ENCODE data around the gene KLHL30.

The KLHL30 gene

DNA sequence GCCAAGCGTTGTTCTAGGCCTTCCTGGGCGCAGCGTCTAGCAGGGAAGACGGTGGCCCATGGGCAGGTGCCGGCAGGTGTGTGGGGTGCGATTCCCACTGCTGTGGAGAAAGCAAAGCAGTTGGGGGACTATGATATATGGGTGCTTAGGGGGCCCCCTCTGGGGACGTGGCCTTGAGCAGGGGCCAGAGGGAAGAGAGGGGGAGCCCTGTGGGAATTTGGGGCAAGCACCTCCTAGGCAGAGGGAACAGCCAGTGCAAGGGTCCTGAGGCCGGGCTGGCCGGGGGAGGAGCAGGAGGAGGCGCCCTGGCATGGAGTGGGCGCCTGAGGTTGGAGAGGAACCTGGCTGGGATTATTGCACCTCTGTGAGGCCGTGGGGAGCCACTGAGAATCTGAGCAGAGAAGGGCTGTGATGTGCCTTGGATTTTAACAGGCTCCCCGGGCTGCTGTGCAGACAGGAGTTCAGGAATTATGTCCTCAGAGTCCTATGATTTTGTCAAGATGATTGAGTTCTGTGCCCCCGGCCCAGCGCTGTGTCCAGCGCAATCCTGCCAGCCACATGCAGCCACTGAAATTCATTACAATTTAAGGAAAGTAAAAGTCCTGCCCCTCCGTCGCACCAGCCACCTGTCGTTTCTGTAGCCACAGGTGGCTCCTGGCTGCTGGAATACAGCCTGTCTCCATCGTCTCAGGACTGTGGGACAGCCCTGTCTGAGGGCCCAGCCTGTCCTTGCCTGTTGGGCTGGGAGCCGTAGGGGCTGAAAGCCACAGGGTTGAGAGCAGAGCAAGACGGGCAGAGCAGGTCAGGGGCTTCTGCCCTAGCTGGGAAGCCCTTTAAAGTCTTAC is 9.1 kb upstream of the KLHL30 start:
- H3K36me3 ChIP-seq (replicated peaks) = no peaks in the 10 kb centered on the region
- in situ Hi-C loops (cut with HindIII; ENCODE audit: low pct_ligation_motif_present, low sequenced_read_pairs) = no loop called here
- no peak for DNase-seq
- H3K27me3 ChIP-seq (replicated peaks) = no peaks in the 10 kb centered on the region
- no peak overlapping the region for H3K4me3 ChIP-seq (ENCODE audit: low read depth, low read length)
- TF ChIP-seq, protein P1, sequence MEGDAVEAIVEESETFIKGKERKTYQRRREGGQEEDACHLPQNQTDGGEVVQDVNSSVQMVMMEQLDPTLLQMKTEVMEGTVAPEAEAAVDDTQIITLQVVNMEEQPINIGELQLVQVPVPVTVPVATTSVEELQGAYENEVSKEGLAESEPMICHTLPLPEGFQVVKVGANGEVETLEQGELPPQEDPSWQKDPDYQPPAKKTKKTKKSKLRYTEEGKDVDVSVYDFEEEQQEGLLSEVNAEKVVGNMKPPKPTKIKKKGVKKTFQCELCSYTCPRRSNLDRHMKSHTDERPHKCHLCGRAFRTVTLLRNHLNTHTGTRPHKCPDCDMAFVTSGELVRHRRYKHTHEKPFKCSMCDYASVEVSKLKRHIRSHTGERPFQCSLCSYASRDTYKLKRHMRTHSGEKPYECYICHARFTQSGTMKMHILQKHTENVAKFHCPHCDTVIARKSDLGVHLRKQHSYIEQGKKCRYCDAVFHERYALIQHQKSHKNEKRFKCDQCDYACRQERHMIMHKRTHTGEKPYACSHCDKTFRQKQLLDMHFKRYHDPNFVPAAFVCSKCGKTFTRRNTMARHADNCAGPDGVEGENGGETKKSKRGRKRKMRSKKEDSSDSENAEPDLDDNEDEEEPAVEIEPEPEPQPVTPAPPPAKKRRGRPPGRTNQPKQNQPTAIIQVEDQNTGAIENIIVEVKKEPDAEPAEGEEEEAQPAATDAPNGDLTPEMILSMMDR (IDR thresholded peaks at IDR 0.05; ENCODE audit: low read depth, low read length, missing control alignments) = no peak
- no peak overlapping the region for H3K27ac ChIP-seq

- H3K27ac ChIP-seq = no peak overlapping the region
- in situ Hi-C loops (cut with HindIII; ENCODE audit: low pct_ligation_motif_present, low sequenced_read_pairs) = no loop called here
- H3K27me3 ChIP-seq (replicated peaks) = no peaks in the 10 kb centered on the region
- DNase-seq = no peak
- TF ChIP-seq, protein P1 (IDR thresholded peaks at IDR 0.05; ENCODE audit: low read depth, low read length, missing control alignments) = no peak
- no peak overlapping the region for H3K4me3 ChIP-seq (ENCODE audit: low read depth, low read length)
- H3K36me3 ChIP-seq (replicated peaks) = no peaks in the 10 kb centered on the region
These were observed 8.3 kb upstream of the KLHL30 start for GRCh38 chr2:238130111-238130695.

DNA sequence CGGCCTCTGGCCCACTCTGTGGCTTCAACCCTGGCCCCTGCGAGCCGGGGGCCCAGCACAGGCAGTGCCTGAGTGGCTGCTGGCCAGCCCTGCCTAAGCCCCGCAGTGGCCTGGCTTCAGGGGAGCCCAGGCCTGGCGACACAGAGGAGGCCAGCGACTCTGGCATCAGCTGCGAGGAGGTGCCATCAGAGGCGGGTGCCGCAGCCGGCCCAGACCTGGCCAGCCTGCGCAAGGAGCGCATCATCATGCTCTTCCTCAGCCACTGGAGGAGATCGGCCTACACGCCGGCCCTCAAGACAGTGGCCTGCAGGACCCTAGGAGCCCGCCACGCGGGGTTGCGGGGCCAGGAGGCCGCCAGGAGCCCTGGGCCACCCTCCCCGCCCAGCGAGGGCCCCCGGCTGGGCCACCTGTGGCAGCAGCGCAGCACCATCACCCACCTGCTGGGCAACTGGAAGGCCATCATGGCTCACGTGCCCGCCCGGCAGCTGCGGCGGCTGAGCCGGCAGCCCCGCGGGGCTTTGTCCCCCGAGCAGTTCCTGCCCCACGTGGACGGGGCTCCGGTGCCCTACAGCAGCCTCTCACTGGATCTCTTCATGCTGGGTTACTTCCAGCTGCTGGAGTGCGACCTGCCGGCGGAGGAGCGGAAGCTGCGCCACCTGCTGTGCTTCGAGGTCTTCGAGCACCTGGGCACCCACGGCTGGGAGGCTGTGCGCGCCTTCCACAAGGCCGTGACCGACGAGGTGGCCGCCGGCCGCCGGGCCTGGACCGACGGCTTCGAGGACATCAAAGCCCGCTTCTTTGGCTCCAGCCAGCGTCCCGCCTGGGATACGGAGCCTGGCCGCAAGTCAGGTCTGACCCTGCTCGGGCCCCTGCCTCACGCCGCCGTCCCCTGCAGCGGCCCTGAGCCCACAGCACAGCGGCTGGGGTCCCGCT is 7.5 kb upstream of the KLHL30 start:
- Histone ChIP-seq H3K36me3 (replicated peaks) (no peaks in the 10 kb centered on the region), H3K27ac (no peak overlapping the region), H3K4me3 (ENCODE audit: low read depth, low read length) (no peak overlapping the region), H3K27me3 (replicated peaks) (no peaks in the 10 kb centered on the region)
- TF ChIP-seq, protein P1 (IDR thresholded peaks at IDR 0.05; ENCODE audit: low read depth, low read length, missing control alignments) = no peak
- DNase-seq = no peak
- in situ Hi-C loops (cut with HindIII; ENCODE audit: low pct_ligation_motif_present, low sequenced_read_pairs) = no loop called here

- Histone ChIP-seq H3K4me3 (ENCODE audit: low read depth, low read length) (no peak overlapping the region), H3K36me3 (replicated peaks) (no peaks in the 10 kb centered on the region), H3K27me3 (replicated peaks) (no peaks in the 10 kb centered on the region), H3K27ac (no peak overlapping the region)
- TF ChIP-seq, protein P1 (IDR thresholded peaks at IDR 0.05; ENCODE audit: low read depth, low read length, missing control alignments) = no peak
- no peak for DNase-seq
- in situ Hi-C loops (cut with HindIII; ENCODE audit: low pct_ligation_motif_present, low sequenced_read_pairs) = no loop called here
These were observed 6.6 kb upstream of the KLHL30 start for GRCh38 chr2:238131761-238132462.

Data from brain microvascular endothelial cell (primary cell).